ENCODE results near the gene SLC49A4. TPM values are rescaled to one million over a fixed set of nuclear protein-coding genes. Genes with fewer than 3 reads are reported as not detected.

SLC49A4 gene
- total RNA-seq, 2 experiments from 2014 or later, result 1.4 to 2.2 TPM

DNA sequence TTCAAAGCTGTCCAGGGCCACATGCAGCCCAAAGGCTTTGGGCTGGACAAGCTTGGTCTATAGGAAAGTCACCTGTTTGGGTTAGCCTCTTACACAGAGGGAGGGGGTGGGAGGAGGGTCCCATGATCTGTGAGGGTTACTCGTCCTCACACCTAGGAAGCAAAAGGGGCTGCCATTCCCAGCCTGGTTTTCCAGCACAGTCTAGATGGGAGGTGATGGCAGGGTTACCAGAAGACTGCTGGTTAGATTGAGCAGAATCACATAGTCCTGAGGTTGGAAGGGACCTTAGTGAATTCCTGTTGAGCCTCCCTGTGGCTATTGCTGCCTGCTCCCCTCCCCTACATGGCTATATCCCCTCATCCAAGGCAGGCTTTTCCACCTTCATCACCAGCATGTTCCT lies 130.9 kb downstream of the SLC49A4 start:
- ATAC-seq, result no peak
- H3K4me3 Mint-ChIP-seq, result no peak overlapping the region
- H3K9me3 Mint-ChIP-seq (ENCODE audit: low read depth), result no peaks in the 10 kb centered on the region
- ChIA-PET POLR2A (no interaction called here), CTCF (interaction anchor here (0.6 kb wide), 1 partner anchor 32 kb away, joined by 3 read pairs; no protein-coding TSS in a partner anchor)
- DNase-seq, result no peak
- peaks cover 10% of the 10 kb centered on the region for H3K27me3 Mint-ChIP-seq
- H3K27ac Mint-ChIP-seq, result no peak overlapping the region
- no peaks in the 10 kb centered on the region for H3K36me3 Mint-ChIP-seq (ENCODE audit: low read depth)
- intact Hi-C loops (cut with DNase I, micrococcal nuclease), result no loop called here
- peaks cover 1% of the 10 kb centered on the region for H3K4me1 Mint-ChIP-seq

DNA sequence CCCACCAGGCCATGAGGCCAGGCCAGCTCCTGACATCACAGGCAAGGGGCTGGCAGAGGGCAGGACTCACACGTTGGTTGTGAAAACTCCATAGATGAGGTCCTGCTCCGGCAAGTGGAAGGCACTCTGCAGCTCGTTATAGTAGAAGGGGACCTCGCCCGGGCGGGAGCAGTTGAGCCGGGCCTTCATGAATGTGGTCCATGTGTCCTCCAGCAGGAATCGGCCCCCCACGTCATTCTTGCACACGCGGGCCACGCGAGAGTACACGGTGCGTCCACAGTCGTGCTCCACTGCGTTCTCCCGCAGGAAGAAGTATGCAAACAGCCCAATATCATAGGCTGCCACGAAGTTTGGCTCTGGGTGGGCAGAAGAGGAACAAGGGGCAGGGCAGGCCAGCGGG lies 131.5 kb downstream of the SLC49A4 start:
- DNase-seq (no peak), ATAC-seq (no peak)
- intact Hi-C loops (cut with DNase I, micrococcal nuclease), result no loop called here
- H3K27ac Mint-ChIP-seq, result no peak overlapping the region
- no peaks in the 10 kb centered on the region for H3K9me3 Mint-ChIP-seq (ENCODE audit: low read depth)
- CTCF ChIA-PET, result interaction anchor here (0.6 kb wide), 1 partner anchor 32 kb away, joined by 3 read pairs; no protein-coding TSS in a partner anchor
- H3K27me3 Mint-ChIP-seq, result peaks cover 7% of the 10 kb centered on the region
- H3K4me1 Mint-ChIP-seq, result peaks cover 1% of the 10 kb centered on the region
- no peaks in the 10 kb centered on the region for H3K36me3 Mint-ChIP-seq (ENCODE audit: low read depth)
- no peak overlapping the region for H3K4me3 Mint-ChIP-seq
- POLR2A ChIA-PET, result no interaction called here

DNA sequence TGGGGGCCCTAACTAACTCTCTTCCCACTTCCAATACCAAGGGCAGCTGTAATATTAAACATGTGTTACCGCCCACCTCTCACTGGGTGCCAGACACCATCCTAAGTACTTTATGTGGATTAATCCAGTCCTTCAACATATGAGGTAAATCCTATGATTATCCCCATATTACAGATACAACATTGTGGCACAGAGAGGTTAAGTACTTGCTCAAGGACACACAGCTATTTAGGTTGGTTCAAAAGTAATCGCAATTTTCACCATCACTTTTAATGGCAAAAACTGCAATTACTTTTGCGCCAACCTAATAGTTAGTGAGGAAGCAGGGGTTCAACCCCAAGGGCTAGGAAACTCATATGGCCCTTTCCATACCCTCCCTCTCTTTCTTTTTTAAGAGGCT lies 131.9 kb downstream of the SLC49A4 start:
- CTCF ChIA-PET, result interaction anchor here (1.2 kb wide), 1 partner anchor 13 kb away, joined by 3 read pairs; no protein-coding TSS in a partner anchor
- no peak for DNase-seq
- ATAC-seq, result no peak
- no peak overlapping the region for H3K27ac Mint-ChIP-seq
- H3K4me3 Mint-ChIP-seq, result no peak overlapping the region
- peaks cover 5% of the 10 kb centered on the region for H3K27me3 Mint-ChIP-seq
- no peaks in the 10 kb centered on the region for H3K4me1 Mint-ChIP-seq
- no peaks in the 10 kb centered on the region for H3K9me3 Mint-ChIP-seq (ENCODE audit: low read depth)
- H3K36me3 Mint-ChIP-seq (ENCODE audit: low read depth), result no peaks in the 10 kb centered on the region
- POLR2A ChIA-PET, result no interaction called here
- intact Hi-C loops (cut with DNase I, micrococcal nuclease), result no loop called here

DNA sequence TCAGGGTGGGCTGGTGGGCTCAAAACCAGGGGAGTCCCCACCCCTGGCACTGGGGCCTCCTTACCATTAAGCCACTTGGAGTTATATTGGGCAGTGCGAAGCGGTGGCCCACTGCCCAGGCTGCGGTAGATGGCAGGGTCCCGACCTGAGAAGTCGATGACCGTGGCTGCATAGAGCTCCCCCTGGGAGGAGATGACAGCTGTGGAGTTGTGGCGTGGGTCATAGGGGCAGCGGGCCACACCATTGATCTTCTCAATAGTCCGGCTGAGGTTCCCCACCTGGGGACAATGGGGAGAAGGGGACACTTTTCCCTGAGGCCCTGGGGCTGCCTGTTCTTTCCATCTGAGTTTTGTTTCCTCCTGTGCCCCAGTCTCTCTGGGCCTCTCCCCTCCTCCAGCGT lies 132.9 kb downstream of the SLC49A4 start:
- Mint-ChIP-seq H3K36me3 (ENCODE audit: low read depth) (no peaks in the 10 kb centered on the region), H3K9me3 (ENCODE audit: low read depth) (no peaks in the 10 kb centered on the region), H3K27me3 (peaks cover under 1% of the 10 kb centered on the region), H3K4me1 (no peaks in the 10 kb centered on the region), H3K27ac (no peak overlapping the region), H3K4me3 (no peak overlapping the region)
- DNase-seq, result no peak
- intact Hi-C loops (cut with DNase I, micrococcal nuclease), result no loop called here
- ATAC-seq, result no peak
- POLR2A ChIA-PET, result no interaction called here
- CTCF ChIA-PET, result interaction anchor here (0.9 to 1.2 kb wide), 2 partner anchors 12 to 16 kb away, joined by 3 read pairs; no protein-coding TSS in a partner anchor

DNA sequence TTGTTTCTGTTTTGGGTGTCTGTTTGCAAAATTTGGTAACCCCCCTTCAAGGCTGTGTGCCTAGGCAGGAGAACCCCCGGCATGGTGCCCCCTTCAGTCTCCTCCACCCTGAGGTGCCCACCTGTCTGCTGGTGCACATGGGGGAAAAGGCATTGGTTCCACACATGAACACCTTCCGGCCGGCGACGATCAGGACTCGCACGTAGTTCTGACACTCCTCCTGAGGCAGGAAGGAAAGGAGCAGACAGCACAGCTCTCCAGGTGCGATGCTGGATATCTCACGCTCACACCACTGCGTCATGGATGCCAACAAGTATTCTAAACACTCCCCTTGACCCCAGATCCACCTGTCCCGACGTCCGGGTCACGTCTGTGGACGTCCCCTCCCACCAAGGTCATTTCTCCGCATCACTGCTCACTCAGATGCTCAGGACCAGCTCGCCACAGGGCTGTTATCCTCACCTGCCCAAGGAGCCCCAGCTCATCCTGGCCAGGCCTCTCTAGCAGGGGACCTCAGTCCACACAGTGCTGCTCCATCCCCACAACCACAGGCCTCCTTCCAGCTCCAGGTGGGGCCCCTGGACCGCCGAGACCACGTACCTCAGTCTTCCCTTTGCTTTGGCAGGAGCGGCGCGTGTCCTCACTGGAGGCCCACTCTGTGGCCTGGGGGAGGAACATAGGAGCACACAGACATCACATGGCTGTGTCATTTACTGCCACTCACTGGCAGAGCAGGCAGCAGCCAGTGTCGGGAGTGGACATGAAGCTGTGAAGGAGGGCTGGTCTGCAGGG lies 133.7 kb downstream of the SLC49A4 start:
- Mint-ChIP-seq H3K27me3 (no peaks in the 10 kb centered on the region), H3K36me3 (ENCODE audit: low read depth) (no peaks in the 10 kb centered on the region), H3K27ac (no peak overlapping the region), H3K4me3 (no peak overlapping the region), H3K4me1 (no peaks in the 10 kb centered on the region), H3K9me3 (ENCODE audit: low read depth) (no peaks in the 10 kb centered on the region)
- no peak for ATAC-seq
- ChIA-PET POLR2A (no interaction called here), CTCF (interaction anchor here (0.5 to 0.8 kb wide), 2 partner anchors 18 to 41 kb away, joined by 3 read pairs; no protein-coding TSS in a partner anchor)
- no peak for DNase-seq
- intact Hi-C loops (cut with DNase I, micrococcal nuclease), result no loop called here

DNA sequence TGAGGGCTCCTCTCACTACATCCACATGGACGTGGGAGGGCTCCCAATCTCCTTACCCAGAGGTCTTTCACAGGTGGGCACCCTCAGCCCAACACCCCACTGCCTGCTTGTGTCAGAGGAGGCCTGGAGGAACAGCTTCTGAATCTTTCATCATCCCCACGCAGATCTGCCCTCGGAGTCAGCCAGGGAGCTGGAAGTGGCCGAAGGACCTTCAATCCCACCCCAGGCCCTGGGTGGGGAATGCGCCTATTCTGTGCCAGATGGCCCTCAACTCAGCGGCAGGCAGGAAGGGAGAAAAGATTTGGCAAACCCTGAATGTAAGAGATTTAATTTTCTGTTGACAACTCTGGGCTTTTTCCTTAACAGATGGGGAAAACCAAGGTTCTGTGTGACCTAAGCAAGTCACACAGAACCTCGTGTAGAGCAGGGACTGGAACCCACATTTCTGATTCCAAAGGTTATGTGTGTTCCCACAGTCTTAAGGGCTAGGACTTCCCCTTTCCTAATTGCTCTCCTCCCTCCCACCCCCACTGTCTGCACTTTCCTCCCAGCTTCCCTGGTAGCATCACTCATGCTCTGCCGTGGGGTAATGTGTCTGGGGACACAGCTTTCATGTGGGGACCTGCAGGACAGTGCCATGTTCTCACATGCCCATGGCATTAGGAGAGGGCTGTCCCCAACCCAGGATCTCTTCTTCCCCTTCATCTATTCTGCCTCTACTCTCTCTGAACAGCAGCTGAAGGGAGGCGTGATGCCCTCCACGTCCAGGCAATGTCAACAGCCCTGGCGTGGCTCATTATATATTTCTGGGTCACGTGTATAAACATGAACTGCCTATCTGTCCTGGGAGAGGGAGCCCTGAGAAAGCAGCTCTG lies 134.6 kb downstream of the SLC49A4 start:
- Mint-ChIP-seq H3K4me1 (no peaks in the 10 kb centered on the region), H3K27ac (no peak overlapping the region), H3K36me3 (ENCODE audit: low read depth) (no peaks in the 10 kb centered on the region), H3K4me3 (no peak overlapping the region), H3K9me3 (ENCODE audit: low read depth) (no peaks in the 10 kb centered on the region), H3K27me3 (peaks cover 2% of the 10 kb centered on the region)
- DNase-seq, result no peak
- intact Hi-C loops (cut with DNase I, micrococcal nuclease), result no loop called here
- ChIA-PET POLR2A (no interaction called here), CTCF (interaction anchor here (0.5 to 1.0 kb wide), 2 partner anchors 13 to 40 kb away, joined by 3 read pairs; no protein-coding TSS in a partner anchor)
- ATAC-seq, result no peak

DNA sequence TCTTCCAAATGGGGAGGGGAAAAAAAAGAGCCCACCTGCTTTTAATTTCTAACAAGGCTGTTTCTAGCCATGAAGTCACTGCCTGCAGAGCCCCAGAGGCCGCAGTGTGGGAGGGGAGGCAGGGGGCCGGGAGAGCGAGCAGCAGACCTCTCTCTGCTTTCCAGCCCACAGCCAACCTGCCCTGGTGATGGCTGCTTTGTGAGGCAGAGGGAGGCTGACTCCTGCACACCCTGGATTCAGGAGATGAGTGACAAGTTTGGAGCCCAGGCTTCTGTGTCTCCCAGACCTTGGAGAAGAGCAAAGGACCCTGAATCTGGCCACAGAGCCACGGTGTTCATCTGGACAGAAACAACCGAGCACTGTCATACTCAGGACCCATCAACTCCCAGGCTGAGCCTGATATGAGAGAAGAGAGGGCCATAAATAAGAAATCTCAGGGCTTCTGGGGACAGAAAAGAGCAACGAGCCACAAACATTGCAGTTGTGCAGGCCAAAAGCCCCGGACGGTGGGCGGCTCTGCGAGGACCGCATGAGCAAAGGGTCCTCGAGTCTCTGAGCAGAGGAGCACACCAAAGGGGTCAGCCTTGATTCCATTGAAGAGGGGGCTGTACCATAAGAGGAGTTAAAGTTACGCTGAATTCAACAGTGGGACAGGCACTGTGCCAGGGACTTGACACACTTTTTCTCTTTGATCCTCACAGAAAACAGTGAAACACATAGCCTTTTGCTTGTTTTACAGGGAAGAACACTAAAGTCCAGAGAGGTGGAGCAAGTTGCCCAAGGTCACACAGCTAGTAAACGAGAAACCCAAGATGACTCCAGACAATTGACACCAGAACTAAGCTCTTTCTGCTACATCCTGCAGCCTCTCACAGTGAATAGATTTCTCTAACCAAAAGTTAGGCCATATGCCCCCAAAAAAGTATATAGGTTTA lies 135.5 kb downstream of the SLC49A4 start:
- Mint-ChIP-seq H3K27me3 (peaks cover 2% of the 10 kb centered on the region), H3K4me3 (no peak overlapping the region), H3K27ac (no peak overlapping the region), H3K9me3 (ENCODE audit: low read depth) (no peaks in the 10 kb centered on the region), H3K36me3 (ENCODE audit: low read depth) (no peaks in the 10 kb centered on the region), H3K4me1 (no peaks in the 10 kb centered on the region)
- DNase-seq (no peak), ATAC-seq (no peak)
- ChIA-PET POLR2A (no interaction called here), CTCF (interaction anchor here (1.0 kb wide), 1 partner anchor 12 kb away, joined by 3 read pairs; no protein-coding TSS in a partner anchor)
- intact Hi-C loops (cut with DNase I, micrococcal nuclease), result no loop called here

Other genes starting within 250 kb of the SLC49A4 start
- gene PARP9, start 230.8 kb upstream of the SLC49A4 start, total RNA-seq, result 10 to 100 TPM; 39.9 to 46.0 TPM
- gene DTX3L, start 230.7 kb upstream of the SLC49A4 start, total RNA-seq, result 10 to 100 TPM; 42.0 to 52.0 TPM
- gene PARP15, start 217.4 kb upstream of the SLC49A4 start, total RNA-seq, result 1 to 10 TPM; 7.8 to 8.7 TPM
- gene PARP14, start 114.2 kb upstream of the SLC49A4 start, total RNA-seq, result 10 to 100 TPM; 51.6 to 57.9 TPM
- 1 to 10 TPM; 3.9 to 4.4 TPM for gene HSPBAP1, start 1.2 kb upstream of the SLC49A4 start, total RNA-seq
- not detected for gene SEMA5B, start 232.7 kb downstream of the SLC49A4 start, total RNA-seq